GM18505 (cell line): Measurements from ENCODE around the gene SARS1.
"Not testable (repeated sequence)": the region's sequence is repeated elsewhere in the genome, so short reads cannot be mapped to it uniquely, and the experiment has no call there.

Experiments
- ATAC-seq: cut with Tn5 transposase; IDR thresholded peaks from one replicate; pipeline ENCODE4 v1.9.1; 2021; ENCODE audit not compliant: unreplicated experiment
- POLR2A ChIP-seq: IDR thresholded peaks from 4 replicates; pipeline ENCODE4 v1.6.1; 2011; ENCODE audit warnings: borderline replicate concordance; ENCODE audit not compliant: insufficient read depth, insufficient read length; ENCODE audit errors: extremely low read depth

Gene SARS1

DNA sequence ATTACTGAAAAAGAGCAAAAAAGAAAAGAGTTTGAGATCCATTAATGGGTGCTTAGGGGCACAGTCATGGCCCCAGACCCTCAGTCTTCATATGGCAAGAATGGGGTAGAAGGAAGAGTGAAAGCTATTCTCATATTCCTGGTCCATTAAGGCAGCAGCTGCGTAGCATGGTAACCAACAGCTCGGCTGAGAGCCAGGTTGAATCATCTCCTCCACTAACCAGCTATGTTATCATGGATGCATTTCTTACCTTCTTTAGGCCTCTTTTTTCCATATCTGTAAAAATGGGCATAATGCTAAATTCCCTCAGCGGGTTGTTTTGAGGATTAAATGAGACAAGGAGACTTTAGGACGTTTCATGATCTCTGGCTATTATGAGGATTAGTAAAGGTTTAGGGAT lies 15.0 kb upstream of the SARS1 start:
- no peak for TF ChIP-seq POLR2A
- no peak for ATAC-seq

DNA sequence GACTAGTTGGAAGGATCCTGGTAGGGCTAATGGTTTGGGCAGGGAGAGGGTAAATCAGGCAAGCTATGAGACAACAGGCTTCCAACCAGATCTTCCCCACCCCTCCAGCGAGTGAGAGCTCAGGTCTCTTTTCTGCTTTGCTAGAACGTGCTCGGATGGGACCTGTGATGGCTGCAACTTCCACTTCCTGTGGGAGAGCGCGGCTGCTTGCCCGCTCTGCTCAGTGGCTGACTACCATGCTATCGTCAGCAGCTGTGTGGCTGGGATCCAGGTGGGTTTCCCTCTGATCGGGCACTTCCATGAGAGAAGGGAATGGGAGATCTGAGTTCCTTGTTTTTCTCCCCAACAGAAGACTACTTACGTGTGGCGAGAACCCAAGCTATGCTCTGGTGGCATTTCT lies 14.0 kb upstream of the SARS1 start:
- ATAC-seq, result no peak

DNA sequence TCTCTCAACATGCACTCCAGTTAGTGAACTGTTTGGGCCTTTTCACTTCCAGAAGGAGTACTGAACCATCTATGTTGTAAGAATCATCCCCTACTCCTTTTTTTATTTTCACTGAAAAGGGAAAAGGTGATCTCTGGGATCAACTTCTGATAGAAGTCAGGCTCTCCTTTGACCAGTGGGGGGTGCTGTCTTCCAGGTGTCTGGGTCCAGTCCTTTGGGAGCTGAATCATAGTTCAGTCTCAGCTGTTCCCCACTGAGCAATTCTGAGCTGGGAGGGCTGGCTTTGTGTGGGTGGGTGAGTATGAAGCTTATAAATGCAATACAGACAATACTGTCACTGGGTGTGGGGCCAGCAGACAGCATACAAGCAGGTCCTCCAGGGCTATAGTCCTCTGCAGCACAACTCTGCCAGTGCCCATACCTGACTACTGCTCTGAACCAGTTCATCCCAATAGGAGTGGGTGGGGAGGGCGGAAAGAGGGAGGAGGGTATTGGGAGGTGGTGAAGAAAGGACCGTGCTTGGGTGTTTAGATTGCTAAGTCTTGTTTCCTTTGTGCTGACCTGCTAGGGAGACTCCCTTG lies 12.5 kb upstream of the SARS1 start:
- no peak for ATAC-seq
- no peak for TF ChIP-seq POLR2A

More for the DNA sequence above, 14.0 kb upstream of the SARS1 start:
- TF ChIP-seq POLR2A, result no peak

DNA sequence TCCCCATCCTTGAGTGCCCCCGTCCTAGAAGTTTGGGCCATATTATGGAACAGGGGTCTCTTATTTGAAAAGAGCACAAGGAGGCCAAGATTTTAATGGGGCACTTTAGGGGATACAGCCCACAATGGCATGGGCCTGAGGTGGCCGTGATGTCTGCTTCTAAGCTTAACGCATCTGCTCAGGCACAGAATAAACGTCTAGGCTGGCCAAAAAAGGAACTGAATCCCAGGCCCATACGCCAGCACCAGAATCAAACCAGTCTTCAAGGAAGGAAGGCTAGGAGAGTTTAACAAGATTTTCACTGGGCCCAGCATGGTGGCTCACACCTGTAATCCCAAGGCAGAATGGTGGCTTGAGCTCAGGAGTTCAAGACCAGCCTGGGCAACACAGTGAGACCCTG lies 9.2 kb upstream of the SARS1 start:
- TF ChIP-seq POLR2A, result no peak

DNA sequence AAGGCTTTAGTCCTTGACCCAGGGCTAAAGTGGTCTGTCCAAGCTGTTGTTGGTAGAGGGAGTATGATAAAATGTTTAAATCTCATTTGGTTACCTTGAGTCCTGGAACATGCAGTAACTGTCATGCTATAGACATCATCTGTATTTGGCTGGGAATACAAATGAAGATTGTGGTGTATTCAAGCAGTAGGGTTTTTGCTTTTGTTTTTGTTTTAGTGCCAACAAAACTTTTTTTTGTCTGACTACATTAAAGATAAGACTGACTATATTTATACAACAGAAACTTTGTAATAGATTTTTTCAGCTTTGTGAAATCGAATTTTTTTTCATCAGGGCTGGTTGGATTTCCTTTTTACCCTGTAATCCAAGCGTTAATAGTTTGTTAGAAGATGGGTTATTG lies 7.4 kb upstream of the SARS1 start:
- no peak for TF ChIP-seq POLR2A
- no peak for ATAC-seq

More for the DNA sequence above, 9.2 kb upstream of the SARS1 start:
- ATAC-seq, result no peak

DNA sequence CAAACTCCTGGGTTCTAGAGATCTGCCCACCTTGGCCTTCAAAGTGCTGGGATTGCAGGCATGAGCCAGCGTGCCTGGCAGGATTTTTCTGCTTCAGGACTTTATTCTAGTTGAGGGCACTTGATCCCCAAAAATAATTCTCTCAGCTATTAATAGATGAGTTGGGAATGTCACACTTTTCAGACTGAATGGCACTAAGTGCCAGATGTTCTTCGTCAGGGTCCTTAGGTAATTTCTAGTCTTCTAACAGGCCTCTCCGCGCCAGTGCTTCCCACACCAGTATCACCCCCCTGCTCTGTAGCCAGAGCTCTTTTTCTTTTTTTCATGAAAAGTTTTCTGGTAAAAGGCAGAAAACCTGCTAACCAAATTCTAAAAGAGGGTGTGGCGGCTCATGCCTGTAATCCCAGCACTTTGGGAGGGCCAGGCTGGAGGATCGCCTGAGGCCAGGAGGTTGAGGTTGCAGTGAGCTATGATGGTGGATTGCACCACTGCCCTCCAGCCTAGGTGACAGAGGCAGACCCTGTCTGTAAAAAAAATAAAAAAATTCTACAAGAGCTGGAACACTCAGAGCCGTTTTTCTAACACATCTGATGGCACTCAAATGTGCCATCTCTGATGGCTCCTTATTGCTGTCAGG lies 6.1 kb upstream of the SARS1 start:
- no peak for ATAC-seq

DNA sequence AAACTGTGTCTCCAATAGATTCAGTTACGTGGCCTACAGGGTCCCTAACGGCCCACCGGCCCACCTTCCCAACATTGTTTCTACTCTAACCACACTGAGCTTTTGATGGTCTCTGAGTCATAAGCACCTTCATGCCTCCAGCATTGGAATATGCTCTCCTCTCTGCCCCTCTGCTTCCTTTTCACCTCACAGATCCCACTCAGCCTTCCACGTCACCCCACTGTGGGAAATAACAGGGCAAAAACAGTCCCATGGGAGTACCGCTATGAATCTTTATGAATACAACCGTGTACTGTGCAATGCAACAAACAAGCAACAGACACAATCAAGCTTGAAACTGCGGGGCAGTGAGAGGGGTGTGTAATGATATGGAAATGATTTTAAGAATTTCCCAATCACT lies 5.3 kb upstream of the SARS1 start:
- no peak for ATAC-seq
- TF ChIP-seq POLR2A, result no peak

More for the DNA sequence above, 6.1 kb upstream of the SARS1 start:
- no peak for TF ChIP-seq POLR2A

DNA sequence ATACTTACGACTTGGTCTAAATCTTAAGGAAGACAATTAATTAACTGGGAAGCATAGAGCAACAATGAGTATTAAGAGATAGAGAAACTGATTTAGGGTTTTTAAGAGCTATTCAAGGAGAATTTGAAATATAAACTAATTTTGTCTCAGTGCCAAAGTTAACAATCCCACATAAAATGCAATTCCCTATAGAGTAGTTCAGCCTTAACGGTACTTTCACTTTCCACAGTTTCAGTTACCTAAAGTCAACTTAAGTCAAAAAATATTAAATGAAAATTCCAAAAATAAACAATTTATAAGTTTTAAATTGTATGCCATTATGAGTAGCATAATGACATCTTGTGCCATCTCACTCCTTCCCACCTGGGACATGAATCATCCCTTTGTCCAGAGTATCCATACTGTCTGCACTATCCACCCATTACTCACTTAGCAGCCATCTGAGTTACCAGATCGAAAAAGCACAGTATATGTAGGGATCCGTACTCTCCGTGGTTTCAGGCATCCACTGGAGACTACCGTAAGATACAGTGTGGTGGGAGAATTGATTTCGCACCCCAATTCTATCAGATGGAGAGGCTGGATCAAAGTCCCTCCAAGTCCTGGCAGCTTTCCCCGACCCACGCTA lies 4.8 kb upstream of the SARS1 start:
- no peak for ATAC-seq

DNA sequence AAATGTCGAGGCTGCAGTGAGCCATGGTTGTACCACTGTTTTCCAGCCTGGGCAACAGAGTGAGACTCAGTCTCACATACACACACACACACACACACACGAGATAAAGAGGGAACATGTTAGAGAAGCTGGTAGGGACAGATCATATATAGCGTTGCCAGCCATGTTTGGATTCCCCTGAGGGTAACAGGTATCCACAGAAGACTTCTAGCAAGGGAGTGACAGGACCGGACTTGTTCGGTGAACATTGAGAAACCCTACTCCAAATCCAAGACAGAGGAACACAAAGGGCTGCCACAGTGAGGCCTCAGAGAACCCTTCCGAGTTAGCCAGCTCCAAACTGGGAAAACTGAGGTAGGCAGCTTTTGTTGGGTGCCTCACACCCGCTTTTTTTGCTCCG lies 3.7 kb upstream of the SARS1 start:
- no peak for ATAC-seq
- TF ChIP-seq POLR2A, result no peak

More for the DNA sequence above, 4.8 kb upstream of the SARS1 start:
- TF ChIP-seq POLR2A, result no peak

DNA sequence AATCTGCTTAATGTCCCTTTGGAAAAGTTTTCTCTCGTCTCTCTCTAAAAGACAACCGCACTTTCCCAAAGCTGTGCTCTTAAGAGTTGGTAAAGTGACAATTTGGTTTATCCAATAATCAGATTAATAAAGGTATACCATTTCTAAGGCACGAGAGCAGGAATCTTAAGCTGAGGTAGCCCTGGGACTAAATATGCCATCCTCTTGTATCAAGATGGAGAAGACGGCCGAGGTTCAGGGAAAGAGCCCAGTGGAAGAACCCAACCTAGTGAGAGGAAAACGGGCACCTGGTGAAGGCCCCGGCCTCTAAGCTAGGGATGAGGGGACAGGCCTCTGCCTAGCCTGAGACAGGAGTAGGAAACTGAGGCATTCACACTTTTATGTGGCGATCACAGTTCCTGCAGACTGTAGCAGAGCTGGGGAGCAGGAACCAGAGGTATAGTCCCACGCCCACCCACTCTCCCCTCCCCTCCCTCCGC lies 334 bp upstream of the SARS1 start:
- ATAC-seq, result no peak
- TF ChIP-seq POLR2A, result no peak

DNA sequence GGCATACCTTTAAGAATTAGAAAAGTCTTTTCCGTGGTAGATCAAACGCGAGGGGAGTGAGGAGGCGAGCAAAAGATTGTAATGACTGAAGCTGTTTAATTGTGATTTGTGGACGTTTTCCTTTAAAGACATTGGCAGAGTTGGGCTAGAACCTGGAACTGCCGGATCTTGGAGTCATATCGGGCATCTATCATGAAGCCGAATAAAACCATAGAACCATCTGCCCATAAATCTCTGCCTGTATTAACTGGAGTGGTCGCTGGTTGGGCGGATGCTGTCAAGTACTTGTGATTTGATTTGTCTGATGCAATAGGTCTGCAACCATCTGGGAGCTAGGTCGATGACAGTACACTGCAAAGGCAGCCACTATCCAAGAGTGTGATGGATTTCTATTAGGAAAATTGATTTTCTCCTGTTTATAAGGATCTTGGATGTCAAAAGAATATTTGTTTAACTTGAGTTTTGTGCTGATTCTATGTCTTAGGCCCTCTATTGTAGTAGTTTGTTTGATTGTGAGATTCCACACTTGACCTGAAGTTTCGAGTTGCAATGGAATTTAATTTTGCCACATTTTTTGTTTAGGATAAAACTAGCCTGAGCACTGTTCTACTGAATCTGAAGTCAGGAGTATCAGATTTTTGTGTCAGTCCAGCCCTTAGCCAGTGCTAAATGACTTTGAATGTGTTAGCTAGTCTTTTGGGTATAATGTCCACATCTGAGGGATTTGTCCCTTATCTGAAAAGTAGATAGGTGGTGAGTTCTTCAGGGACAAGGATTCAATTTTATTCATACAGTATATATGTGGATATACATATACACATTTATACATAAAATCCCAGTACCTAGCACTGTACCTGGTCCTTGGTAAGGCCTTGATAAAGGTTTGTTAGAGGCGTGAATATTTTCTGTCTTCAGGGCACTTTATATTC lies 1.2 kb downstream of the SARS1 start:
- TF ChIP-seq POLR2A, result no peak
- ATAC-seq, result no peak

DNA sequence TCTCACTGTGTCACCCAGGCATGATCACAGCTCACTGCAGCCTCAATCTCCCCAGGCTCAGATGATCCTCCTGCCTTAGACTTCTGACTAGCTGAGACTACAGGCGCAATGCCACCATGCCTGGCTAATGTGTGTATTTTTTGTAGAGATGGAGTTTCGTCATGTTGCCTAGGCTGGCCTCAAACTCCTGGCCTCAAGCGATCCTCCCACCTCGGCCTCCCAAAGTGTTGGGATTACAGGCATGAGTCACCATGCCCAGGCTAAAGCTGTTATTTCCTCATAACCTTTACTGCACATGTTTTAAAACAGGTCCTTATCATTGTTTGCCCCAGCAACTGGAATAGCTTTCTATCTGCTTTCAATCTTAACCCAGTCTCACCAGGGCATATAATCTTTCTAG lies 2.9 kb downstream of the SARS1 start:
- no peak for ATAC-seq
- no peak for TF ChIP-seq POLR2A

DNA sequence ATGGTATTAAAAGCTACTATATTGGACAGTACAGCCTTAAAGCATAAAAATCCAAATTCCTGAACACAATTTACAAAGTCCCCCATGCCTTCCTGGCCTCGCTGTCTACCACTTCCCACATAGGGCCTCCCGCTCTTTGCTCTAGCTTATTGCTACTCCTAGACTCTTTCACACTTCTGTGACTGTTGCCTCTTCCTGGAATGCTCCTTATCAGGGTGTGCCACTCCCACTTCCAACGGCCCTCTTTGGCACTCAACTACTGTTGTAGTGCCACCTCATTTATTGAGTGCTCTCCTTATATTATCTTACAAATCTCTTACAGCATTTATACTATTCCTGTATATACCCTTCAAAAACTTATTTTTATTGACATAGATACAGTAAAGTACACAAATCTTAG lies 4.8 kb downstream of the SARS1 start:
- TF ChIP-seq POLR2A, result no peak

DNA sequence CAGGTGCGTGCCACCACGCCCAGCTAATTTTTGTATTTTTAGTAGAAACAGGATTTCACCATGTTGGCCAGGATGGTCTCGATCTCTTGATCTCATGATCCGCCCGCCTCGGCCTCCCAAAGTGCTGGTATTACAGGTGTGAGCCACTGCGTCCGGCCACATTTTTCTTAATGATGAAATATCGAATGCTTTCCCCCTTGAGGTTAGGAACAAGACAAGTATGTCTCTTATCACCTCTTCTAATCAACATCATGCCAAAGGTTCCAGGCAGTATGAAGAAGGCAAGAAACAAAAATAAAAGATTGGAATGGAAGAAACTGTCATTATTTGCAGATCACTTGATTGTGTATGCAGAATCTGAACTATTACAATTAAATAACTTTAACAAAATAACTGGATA lies 7.5 kb downstream of the SARS1 start:
- not testable (repeated sequence) for ATAC-seq

More for the DNA sequence above, 4.8 kb downstream of the SARS1 start:
- no peak for ATAC-seq
